Lower leg skin (tissue), 4 donors: ENCODE measurements around the gene CRISPLD2. TPM values are rescaled to one million over a fixed set of nuclear protein-coding genes. Genes with fewer than 3 reads are reported as not detected.

Source experiments
- DNase-seq, 2 donors: peaks; one replicate each; pipeline ENCODE4 v3.0.0-alpha.2; 2019; ENCODE audit warnings: low spot score in 2 of 2
- H3K4me3 ChIP-seq: fragments of 200-600 bp; sonication (generic); 2 replicates; pipeline ENCODE4 v1.5.1; 2017; ENCODE audit warnings: mild to moderate bottlenecking, low read depth; ENCODE audit not compliant: poor library complexity, severe bottlenecking
- POLR2A ChIP-seq, 2 donors: fragments of 450-650 bp; IDR thresholded peaks; one replicate each; pipeline ENCODE4 v1.6.1; 2016 to 2017; ENCODE audit warnings: antibody characterized with exemption in 2 of 2, mild to moderate bottlenecking in 1 of 2, moderate library complexity in 1 of 2
- WGBS, 2 donors: methylation state at CpG; one replicate each; pipeline ENCODE4 v1.1.5; 2018; 5-methylcytosine and 5-hydroxymethylcytosine counted together
- intact Hi-C: fragments of 100-400 bp; cut with DNase I; formaldehyde crosslinking; loops from one replicate; pipeline ENCODE4 v1.15.0; 2023; ENCODE audit warnings: low total_unique reads
- total RNA-seq, 4 donors: library from RNA; depleted of rRNA; stranded (reverse); fragments of >200 nt; gene quantifications; one replicate each; pipeline ENCODE4 v1.1.0, GENCODE V29; 2016
- TF ChIP-seq, protein P1 (sequence below), 3 donors: fragments of 450-650 bp; IDR thresholded peaks; one replicate each; pipeline ENCODE4 v1.5.1; 2016; ENCODE audit warnings: antibody characterized with exemption in 3 of 3, mild to moderate bottlenecking in 3 of 3, moderate library complexity in 2 of 3

CRISPLD2 gene
- total RNA-seq, 4 donors from 2014 or later: 48.0 to 105 (median 69.5) TPM

DNA sequence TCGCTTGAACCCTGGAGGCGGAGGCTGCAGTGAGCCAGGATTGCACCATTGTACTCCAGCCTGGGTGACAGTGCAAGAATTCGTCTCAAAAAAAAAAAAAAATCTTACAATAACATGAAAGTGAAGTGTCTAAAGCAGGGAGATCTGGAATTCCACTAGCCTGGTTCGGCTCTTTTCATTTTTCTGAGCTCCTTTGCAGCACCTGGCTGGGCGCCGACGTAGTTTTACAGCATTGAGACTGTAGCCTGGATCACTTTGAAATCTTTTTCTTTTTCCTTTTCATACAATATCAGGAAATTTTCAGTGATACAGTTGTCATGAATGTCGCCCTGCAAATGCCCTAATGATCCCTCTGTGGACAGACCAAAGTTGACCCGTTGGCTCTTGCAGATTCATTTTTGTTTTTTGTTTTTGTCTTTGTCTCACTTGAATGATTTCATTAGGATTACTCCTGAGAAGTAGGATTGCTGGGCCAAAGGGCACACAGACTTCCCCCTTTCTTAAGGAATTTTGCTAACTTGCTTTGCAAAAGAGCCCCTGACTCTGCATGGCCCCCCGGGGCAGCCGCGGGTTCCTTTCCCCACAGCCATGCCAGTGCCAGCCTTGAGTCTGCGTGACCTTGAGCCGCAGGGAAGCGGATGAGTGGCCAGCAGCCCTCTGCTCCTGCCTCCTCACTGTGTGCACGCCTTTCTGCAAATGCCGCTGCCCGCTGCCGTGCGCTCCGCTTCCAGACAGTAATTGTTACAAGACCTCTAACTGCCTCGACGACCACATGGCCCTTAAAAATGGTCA, 28.0 kb downstream of the CRISPLD2 start:
- TF ChIP-seq POLR2A (IDR thresholded peaks at IDR 0.05): no peak
- TF ChIP-seq, protein P1, sequence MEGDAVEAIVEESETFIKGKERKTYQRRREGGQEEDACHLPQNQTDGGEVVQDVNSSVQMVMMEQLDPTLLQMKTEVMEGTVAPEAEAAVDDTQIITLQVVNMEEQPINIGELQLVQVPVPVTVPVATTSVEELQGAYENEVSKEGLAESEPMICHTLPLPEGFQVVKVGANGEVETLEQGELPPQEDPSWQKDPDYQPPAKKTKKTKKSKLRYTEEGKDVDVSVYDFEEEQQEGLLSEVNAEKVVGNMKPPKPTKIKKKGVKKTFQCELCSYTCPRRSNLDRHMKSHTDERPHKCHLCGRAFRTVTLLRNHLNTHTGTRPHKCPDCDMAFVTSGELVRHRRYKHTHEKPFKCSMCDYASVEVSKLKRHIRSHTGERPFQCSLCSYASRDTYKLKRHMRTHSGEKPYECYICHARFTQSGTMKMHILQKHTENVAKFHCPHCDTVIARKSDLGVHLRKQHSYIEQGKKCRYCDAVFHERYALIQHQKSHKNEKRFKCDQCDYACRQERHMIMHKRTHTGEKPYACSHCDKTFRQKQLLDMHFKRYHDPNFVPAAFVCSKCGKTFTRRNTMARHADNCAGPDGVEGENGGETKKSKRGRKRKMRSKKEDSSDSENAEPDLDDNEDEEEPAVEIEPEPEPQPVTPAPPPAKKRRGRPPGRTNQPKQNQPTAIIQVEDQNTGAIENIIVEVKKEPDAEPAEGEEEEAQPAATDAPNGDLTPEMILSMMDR (IDR thresholded peaks at IDR 0.05): no peak
- 84 to 85% methylated on average over 23 of the region's 23 CpGs for WGBS, 2 donors
- H3K4me3 ChIP-seq: no peak overlapping the region
- no peak for DNase-seq
- intact Hi-C loops: no loop called here

DNA sequence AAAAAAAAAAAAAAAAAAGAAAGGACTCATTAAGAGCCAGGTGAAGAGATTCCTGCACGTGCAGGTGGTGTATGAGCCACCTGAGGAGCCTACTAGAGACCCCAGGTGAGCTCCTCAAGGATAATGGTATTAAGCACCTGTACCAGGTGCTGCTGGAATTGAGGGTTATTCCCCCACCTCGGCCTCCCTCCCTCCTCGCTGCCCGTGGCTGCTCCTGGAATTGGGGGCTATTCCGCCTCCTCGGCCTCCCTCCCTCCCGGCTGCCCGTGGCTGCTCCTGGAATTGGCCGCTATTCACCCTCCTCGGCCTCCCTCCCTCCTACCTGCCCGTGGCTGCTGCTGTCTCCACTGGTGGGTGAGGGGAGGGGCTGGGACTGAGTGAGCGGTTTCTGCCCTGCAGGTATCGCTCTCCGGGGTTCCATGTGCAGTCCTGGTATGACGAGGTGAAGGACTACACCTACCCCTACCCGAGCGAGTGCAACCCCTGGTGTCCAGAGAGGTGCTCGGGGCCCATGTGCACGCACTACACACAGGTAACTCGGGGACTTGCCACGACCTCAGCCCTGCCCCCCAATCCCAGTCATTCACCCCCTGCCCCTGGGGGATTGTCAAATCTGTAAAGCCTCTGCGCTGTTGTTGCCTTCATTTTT, 29.3 kb downstream of the CRISPLD2 start:
- intact Hi-C loops: no loop called here
- WGBS, 2 donors: 82 to 83% methylated on average over 22 of the region's 22 CpGs
- no peak overlapping the region for H3K4me3 ChIP-seq
- TF ChIP-seq POLR2A (IDR thresholded peaks at IDR 0.05): no peak
- TF ChIP-seq, protein P1 (IDR thresholded peaks at IDR 0.05): no peak
- no peak for DNase-seq

DNA sequence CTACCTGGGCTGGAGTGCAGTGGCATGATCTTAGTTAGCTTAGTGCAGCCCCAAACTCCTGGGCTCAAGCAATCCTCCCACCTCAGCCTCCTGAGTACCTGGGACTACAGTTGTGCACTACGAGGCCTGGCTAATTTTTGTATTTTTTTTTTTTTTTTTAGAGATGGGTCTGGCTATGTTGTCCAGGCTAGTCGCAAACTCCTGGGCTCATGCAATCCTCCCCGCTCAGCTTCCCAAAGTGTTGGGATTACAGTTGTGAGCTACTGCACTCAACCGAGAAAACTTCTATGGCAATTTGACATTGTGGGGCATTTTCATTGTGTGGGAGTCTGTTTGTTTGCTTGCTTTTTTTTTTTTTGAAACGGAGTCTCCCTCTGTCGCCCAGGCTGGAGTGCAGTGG, 30.0 kb downstream of the CRISPLD2 start:
- intact Hi-C loops: no loop called here
- WGBS, 2 donors: 96 to 97% methylated on average over 6 of the region's 6 CpGs
- H3K4me3 ChIP-seq: no peak overlapping the region
- DNase-seq: no peak
- TF ChIP-seq, protein P1 (IDR thresholded peaks at IDR 0.05): no peak
- no peak for TF ChIP-seq POLR2A (IDR thresholded peaks at IDR 0.05)

DNA sequence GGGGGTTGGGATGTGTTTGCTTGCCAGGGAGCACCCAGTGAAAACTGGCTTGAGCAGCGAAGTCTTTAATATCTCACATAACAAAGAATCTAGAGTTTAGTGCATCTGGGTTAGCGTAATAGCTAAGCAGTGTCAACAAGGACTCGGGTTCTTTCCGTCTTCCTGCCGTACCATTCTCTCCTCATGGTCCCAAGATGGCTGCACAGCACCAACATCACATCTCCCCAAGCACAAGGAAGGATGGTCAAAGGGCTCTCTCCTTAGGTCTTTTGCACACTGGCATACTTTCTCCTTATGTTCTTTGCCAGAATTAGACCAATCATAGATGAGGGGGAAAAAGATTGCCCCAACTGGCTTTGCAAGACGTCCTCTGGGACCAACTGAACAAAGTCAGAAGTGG, 30.9 kb downstream of the CRISPLD2 start:
- intact Hi-C loops: no loop called here
- no peak overlapping the region for H3K4me3 ChIP-seq
- TF ChIP-seq POLR2A (IDR thresholded peaks at IDR 0.05): no peak
- TF ChIP-seq, protein P1 (IDR thresholded peaks at IDR 0.05): no peak
- DNase-seq: no peak
- WGBS, 2 donors: 95 to 96% methylated on average over 6 of the region's 6 CpGs

DNA sequence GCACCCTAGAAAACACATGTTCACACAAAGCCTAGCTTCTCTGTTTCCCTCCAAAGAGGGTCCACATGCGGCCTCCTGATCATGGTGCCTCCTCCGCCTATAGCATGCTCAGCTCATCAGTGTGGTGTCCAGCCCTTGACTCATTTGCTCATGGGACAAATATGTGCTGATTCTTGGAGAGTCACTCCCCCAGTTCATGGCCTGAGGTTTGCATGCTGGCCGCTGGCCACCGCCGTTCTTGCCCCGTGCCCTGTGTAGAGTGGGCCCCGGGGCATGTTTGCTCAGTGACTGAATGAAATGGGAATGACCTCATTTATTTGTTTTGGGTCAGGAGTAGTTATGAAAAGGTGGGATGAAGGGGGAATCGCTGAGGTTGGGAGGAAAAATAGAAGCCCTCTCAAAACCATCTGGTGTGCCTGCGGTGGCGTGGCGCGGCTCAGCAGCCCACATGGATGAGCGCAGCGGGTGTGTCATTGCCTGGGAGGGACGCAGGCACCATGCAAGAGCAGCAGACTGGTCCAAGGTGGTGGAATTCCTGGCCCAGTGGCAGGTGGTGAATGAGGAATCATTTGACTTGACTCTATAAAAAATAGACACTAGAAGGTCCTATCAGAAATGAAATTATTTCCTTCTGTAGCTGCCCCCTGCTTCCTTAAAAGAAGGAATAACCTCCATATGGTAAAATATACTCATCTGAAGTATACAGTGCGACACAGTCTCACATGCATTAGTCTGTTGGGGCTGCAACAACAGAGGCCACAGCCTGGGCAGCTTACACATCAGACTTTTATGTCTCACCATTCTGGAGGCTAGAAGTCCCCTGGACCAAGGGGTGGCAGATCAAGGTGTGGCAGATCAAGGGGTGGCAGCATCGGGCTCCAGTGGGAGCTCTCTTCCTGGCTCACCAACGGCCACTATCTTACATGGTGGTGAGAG, 31.7 kb downstream of the CRISPLD2 start:
- no peak for TF ChIP-seq POLR2A (IDR thresholded peaks at IDR 0.05)
- TF ChIP-seq, protein P1 (IDR thresholded peaks at IDR 0.05): no peak
- intact Hi-C loops: no loop called here
- DNase-seq: no peak
- no peak overlapping the region for H3K4me3 ChIP-seq
- WGBS, 2 donors: 72 to 83% methylated on average over 18 of the region's 18 CpGs
